ENCODE results near the gene IL17RC. TPM values are rescaled to one million over a fixed set of nuclear protein-coding genes. Genes with fewer than 3 reads are reported as not detected.
A peak's percentile ranks its signal among the peaks of the same experiment; 100 is the strongest.
"Not testable (repeated sequence)": the region's sequence is repeated elsewhere in the genome, so short reads cannot be mapped to it uniquely, and the experiment has no call there.

The IL17RC gene
- total RNA-seq, 4 donors from 2014 or later, result 61.1 to 74.4 (median 67.1) TPM

DNA sequence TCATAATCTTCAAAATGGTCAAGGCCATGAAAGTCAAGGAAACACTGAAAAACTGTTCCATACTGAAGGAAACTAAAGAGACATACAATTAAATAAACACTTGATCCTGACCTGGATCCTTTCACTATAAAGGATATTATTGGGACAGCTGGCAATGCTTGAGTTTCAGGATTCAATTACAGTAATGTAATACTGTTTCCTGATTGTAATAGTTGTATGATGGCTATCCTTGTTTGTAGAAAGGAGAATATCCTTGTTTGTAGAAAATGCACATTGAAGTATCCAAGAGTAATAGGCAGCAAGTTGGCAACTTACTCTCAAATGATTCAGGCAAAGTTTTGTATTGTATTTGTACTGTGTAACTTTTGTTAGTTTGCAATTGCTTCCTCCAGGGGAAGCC lies 41.5 kb upstream of the IL17RC start:
- in situ Hi-C loops (cut with MboI; ENCODE audit: low pct_ligation_motif_present in 1 of 4, low pct_unique_long_range_greater_than_20kb in 1 of 4, low sequenced_read_pairs in 3 of 4), result no loop called here
- TF ChIP-seq EP300 (IDR thresholded peaks at IDR 0.05; ENCODE audit: low read depth), result no peak
- TF ChIP-seq, protein P1, sequence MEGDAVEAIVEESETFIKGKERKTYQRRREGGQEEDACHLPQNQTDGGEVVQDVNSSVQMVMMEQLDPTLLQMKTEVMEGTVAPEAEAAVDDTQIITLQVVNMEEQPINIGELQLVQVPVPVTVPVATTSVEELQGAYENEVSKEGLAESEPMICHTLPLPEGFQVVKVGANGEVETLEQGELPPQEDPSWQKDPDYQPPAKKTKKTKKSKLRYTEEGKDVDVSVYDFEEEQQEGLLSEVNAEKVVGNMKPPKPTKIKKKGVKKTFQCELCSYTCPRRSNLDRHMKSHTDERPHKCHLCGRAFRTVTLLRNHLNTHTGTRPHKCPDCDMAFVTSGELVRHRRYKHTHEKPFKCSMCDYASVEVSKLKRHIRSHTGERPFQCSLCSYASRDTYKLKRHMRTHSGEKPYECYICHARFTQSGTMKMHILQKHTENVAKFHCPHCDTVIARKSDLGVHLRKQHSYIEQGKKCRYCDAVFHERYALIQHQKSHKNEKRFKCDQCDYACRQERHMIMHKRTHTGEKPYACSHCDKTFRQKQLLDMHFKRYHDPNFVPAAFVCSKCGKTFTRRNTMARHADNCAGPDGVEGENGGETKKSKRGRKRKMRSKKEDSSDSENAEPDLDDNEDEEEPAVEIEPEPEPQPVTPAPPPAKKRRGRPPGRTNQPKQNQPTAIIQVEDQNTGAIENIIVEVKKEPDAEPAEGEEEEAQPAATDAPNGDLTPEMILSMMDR (IDR thresholded peaks at IDR 0.05), result no peak
- no peak for TF ChIP-seq POLR2A (IDR thresholded peaks at IDR 0.05)
- TF ChIP-seq POLR2AphosphoS5 (IDR thresholded peaks at IDR 0.05), result no peak

DNA sequence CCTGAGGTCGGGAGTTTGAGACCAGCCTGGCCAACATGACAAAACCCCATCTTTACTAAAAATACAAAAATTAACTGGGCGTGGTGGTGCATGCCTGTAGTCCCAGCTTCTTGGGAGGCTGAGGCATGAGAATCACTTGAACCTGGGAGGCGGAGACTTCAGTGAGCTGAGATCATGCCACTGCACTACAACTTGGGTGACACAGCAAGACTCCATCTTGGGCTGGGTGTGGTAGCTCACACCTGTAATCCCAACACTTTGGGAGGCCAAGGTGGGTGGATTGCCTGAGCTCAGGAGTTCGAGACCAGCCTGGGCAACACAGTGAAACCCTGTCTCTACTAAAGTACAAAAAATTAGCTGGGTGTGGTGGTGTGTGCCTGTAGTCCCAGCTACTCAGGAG lies 40.6 kb upstream of the IL17RC start:
- H3K4me3 ChIP-seq; intact Hi-C loops (cut with DNase I; ENCODE audit: low total_unique reads); H3K9me3 ChIP-seq; DNase-seq; H3K4me1 ChIP-seq; H3K27me3 ChIP-seq; in situ Hi-C loops (cut with MboI; ENCODE audit: low pct_ligation_motif_present in 1 of 4, low pct_unique_long_range_greater_than_20kb in 1 of 4, low sequenced_read_pairs in 3 of 4); H3K27ac ChIP-seq; H3K36me3 ChIP-seq: not testable (repeated sequence)
- 71 to 81% methylated on average over 1 to 3 of the region's 4 CpGs for WGBS, 2 donors (ENCODE audit: low coverage in 1 of 2)

More for the DNA sequence above, 41.5 kb upstream of the IL17RC start:
- peaks cover 0 to 5% (median 0%) of the 10 kb centered on the region in 4 donors for H3K4me1 ChIP-seq
- intact Hi-C loops (cut with DNase I; ENCODE audit: low total_unique reads), result no loop called here
- H3K4me3 ChIP-seq, result no peak overlapping the region
- no peaks in the 10 kb centered on the region for H3K27me3 ChIP-seq
- no peak overlapping the region for H3K27ac ChIP-seq
- DNase-seq, result no peak
- no peaks in the 10 kb centered on the region for H3K9me3 ChIP-seq
- no peaks in the 10 kb centered on the region for H3K36me3 ChIP-seq

DNA sequence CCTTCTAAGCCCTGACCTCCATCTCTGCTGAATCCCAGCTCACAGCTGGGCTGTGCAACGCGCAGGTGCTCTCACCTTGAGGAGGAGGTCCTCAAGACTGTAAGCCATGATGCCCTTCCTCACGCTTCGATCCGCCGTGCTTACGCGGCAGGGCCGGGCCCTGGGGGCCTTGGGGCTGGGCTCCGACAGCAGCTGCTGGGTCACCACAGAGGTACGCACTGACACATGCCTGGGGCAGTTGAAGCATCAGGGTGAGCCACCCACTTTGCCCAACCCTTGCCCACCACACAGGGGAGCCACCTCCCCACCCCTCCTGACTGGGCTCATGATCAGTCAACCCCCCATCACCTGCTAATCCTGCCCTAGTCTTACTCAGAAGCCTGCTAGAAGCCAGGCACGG lies 39.9 kb upstream of the IL17RC start:
- TF ChIP-seq, protein P1 (IDR thresholded peaks at IDR 0.05), result no peak
- no peaks in the 10 kb centered on the region for H3K27me3 ChIP-seq
- no peaks in the 10 kb centered on the region for H3K9me3 ChIP-seq
- peaks cover 0 to 5% (median 0%) of the 10 kb centered on the region in 4 donors for H3K4me1 ChIP-seq
- in situ Hi-C loops (cut with MboI; ENCODE audit: low pct_ligation_motif_present in 1 of 4, low pct_unique_long_range_greater_than_20kb in 1 of 4, low sequenced_read_pairs in 3 of 4), result no loop called here
- H3K27ac ChIP-seq, result no peak overlapping the region
- intact Hi-C loops (cut with DNase I; ENCODE audit: low total_unique reads), result no loop called here
- H3K36me3 ChIP-seq, result no peaks in the 10 kb centered on the region
- H3K4me3 ChIP-seq, result no peak overlapping the region
- DNase-seq, result no peak
- 87% methylated on average over 8 of the region's 12 CpGs; no CpG with 5 or more reads in 1 of the 2 donors for WGBS, 2 donors (ENCODE audit: low coverage in 1 of 2)

DNA sequence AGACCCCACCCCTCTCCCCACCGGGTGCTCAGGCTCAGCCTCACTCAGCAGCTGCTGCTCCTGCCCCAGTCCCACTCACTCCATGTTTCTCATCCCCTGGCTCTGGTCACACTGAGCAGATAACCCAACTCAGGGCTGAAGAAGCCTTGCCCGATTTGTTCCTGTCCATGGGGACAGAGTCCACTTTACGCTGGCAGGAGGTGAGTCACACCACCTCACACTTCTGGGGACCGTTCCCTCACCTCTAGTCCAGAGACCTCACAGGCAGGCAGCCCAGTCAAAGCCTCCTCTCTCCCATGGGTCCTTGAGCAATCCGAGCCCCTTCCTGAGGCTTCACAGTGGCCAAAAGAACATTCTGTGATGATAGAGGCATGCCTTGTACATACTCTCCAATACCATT lies 38.2 kb upstream of the IL17RC start:
- WGBS, 2 donors (ENCODE audit: low coverage in 1 of 2), result 33 to 66% methylated on average over 1 to 5 of the region's 5 CpGs
- in situ Hi-C loops (cut with MboI; ENCODE audit: low pct_ligation_motif_present in 1 of 4, low pct_unique_long_range_greater_than_20kb in 1 of 4, low sequenced_read_pairs in 3 of 4), result no loop called here
- TF ChIP-seq, protein P1 (IDR thresholded peaks at IDR 0.05), result no peak
- TF ChIP-seq POLR2AphosphoS5 (IDR thresholded peaks at IDR 0.05), result peak in 2 of 3 donors; percentile 57 to 75
- TF ChIP-seq POLR2A (IDR thresholded peaks at IDR 0.05), result peak; percentile 54
- Histone ChIP-seq H3K4me3 (no peak overlapping the region), H3K27me3 (no peaks in the 10 kb centered on the region), H3K4me1 (peaks cover 0 to 5% (median under 1%) of the 10 kb centered on the region in 4 donors), H3K9me3 (no peaks in the 10 kb centered on the region), H3K27ac (peak overlapping the region in 2 of 4 donors; percentile 17 to 24), H3K36me3 (no peaks in the 10 kb centered on the region)
- DNase-seq, result peak; percentile 72
- intact Hi-C loops (cut with DNase I; ENCODE audit: low total_unique reads), result no loop called here

DNA sequence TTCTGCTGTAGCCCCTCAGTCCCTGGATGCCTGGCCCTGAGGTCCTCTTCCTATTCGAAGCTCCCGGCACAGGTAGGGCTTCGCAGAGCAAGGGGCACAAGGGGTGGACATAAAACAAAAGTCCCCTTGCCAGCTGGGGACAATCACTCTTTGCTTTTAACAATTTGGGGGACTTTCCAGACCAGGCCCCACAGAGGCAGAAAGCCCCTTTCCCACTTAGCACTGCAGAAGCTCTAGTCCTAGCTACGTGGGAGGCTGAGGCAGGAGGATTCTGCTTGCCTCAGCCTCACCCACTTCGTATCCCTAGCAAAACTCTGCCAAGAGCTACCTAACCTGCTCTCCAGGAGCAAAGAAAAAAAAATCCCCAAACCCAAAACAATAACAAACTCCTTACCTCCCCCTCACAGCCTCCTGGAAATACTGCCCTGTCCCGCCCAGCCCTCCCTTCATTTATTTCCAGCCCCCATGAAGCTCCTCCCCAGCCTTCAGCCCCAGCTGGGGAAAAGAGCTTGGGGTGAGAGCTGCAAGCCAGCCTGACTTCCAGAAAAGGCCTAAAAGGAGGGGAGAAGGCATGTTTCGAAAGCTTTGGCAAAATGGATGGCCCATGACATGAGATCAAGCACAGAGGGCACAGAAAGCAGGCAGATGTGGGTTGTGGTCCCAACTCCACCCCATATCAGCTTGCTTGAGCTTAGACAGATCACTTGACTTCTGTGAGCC lies 36.9 kb upstream of the IL17RC start, which contains the start of gene CIDEC:
CIDEC (minus strand) TSS at position 424 of the 720 bp plus-strand sequence. CDS start 1,767 bp downstream, outside the sequence.
- in situ Hi-C loops (cut with MboI; ENCODE audit: low pct_ligation_motif_present in 1 of 4, low pct_unique_long_range_greater_than_20kb in 1 of 4, low sequenced_read_pairs in 3 of 4), result no loop called here
- TF ChIP-seq POLR2AphosphoS5 (IDR thresholded peaks at IDR 0.05), result no peak
- no peak for TF ChIP-seq EP300 (IDR thresholded peaks at IDR 0.05; ENCODE audit: low read depth)
- TF ChIP-seq, protein P1 (IDR thresholded peaks at IDR 0.05), result no peak
- TF ChIP-seq POLR2A (IDR thresholded peaks at IDR 0.05), result no peak
- peak within 1 kb of the TSS in 2 of 4 donors; percentile 17 to 24 for H3K27ac ChIP-seq
- no peak within 1 kb of the TSS for H3K4me3 ChIP-seq
- no peaks in the 10 kb centered on the region for H3K9me3 ChIP-seq
- H3K4me1 ChIP-seq, result peaks cover 0 to 8% (median 2%) of the 10 kb centered on the region in 4 donors
- H3K27me3 ChIP-seq, result no peaks in the 10 kb centered on the region
- DNase-seq, result no peak
- intact Hi-C loops (cut with DNase I; ENCODE audit: low total_unique reads), result no loop called here
- no peaks in the 10 kb centered on the region for H3K36me3 ChIP-seq
- WGBS, 2 donors (ENCODE audit: low coverage in 1 of 2), result 80 to 89% methylated on average over 1 to 7 of the region's 7 CpGs

Data from transverse colon (tissue), 4 donors.